Fibroblast of skin of back (primary cell): Measurements from ENCODE around the gene NAPA.

ENCODE experiments used
- DNase-seq: peaks from one replicate; pipeline ENCODE4 v3.0.0-alpha.2; 2013

Gene NAPA

GRCh38 chr19:47483800-47484690 lies 30.8 kb downstream of the NAPA start, which contains the start of gene KPTN:
Gene KPTN, minus strand, starts transcription at chr19:47484219. Its CDS starts 59 bp downstream, at chr19:47484160.
- peak; percentile 90 for DNase-seq

- no peak for DNase-seq
Observed at GRCh38 chr19:47483200-47483599, 31.7 kb downstream of the NAPA start.

- DNase-seq: no peak
Observed at GRCh38 chr19:47481460-47482052, 33.3 kb downstream of the NAPA start.

DNA sequence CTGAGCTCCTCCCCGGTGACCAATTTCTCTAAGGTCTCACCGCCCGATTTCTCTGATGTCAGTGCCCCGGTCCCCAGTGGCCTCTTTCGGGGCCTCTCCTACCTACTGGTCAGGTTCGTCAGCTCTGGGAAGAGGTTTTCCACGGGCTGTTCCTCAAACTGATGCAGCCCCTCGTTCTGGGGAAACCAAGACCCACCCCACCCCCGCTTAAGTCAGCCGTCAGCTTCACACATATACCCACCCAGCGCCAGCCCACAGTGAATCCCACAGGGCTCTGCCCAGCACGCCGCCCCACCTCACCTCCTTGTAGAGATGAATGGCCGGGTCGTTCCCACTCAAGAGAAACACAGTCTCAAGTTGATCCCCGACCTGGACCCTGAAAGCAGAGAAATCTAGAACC lies 34.2 kb downstream of the NAPA start:
- no peak for DNase-seq

DNA sequence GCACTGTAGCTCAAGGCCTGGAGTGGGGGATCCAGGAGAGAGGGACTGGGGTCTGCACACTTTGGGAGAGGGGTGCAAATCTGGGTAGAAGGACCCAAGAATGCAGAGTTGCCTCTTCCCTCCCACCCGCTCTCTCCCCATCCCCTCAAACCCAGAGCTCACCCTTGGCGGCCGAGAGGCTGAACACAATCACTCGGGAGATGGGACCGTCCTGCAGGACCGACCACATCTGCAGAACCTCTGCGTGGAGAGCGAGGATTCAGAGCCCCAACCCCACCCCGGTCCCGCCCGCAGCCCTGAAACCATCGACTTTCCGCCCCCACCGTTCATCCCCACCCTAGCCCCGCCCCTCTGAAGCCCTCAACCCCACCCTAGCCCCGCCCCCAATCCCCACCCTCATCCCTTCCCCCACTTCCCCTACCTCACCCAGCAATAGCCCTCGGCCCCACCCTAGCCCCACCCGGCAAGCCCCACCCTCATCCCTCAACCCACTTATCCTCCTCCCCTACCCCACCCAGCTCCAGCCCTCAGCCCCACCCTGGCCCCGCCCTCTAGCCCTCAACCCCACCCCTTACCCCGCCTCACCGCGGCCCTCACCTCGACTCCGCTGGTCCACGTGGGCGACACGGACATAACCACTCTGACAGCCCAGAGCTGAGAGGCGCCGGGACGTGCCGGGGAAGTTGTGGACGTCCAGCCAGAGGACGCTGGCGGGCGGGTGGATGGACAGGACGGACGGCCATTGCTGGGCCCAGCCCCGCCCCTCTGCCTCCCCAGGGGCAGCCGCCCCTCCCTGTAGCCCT lies 35.0 kb downstream of the NAPA start:
- peak; percentile 6 for DNase-seq

DNA sequence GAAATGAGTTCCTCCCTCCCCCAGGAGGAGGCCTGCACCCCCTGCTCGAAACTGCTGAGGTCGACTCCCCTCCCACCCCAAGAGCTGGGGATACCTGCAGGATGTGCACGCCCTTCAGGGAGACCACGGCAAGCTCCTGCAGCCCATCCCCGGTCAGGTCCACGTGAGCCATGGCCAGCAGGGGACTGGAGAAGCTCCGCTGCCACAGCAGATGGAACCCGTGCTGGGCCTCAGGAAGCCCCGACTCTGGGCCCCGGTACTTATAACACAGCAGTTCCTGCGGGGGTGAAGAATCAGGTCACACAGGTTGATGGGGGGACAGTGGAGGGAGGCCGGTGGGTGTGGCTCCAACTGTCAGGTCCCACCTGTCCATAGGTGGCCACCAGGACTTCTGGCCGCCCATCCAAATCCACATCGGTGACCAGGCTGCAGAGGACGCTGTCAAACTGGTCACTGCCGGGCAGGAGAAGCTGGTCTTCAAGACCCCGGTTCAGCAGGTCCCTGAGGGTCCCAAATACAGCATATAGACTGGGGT lies 38.4 kb downstream of the NAPA start:
- DNase-seq: no peak

DNA sequence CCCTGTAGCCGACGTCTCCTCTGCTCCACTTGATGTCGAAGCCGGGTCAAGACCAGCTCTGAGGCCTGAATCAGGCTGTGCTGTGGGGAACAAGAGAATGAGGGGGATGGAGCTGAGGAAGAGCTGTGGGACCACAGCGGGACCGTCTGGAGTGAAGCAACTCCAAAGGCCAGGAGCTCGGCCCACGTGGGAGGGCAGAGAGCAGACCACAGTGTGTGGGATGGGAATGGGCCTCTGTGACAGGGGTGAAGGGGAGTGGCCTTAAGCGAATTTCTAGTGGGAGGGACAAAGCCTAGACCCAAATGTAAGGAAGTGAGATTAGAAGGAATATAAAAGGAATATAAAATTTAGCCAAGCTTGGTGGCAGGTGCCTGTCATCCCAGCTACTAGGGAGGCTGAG lies 39.4 kb downstream of the NAPA start:
- no peak for DNase-seq

DNA sequence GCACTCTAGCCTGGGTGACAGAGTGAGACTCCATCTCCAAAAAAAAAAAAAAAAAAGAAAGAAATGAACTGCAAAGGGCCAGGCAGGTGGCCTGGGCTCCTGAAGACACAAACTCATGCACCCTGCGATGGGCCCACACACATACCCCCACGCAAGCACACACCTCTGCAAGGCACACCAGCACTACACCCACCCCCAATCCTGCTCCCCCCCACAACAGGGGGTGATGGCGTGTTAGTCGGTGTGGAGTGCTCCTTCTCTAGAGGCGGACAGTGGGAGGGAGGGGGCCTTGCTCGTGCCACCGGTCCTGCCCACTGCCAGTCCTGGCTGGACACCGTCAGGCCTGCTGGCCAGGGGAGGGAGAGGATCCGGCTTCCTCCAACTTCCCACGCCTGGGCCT lies 41.5 kb downstream of the NAPA start:
- DNase-seq: no peak

- peak; percentile 81 for DNase-seq
Observed at GRCh38 chr19:47471733-47472457, 43.0 kb downstream of the NAPA start, which contains the start of gene SLC8A2. Gene SLC8A2, minus strand, starts transcription at chr19:47471893. Its CDS starts 5,490 bp downstream, at chr19:47466403.

GRCh38 chr19:47471381-47471732 lies 43.5 kb downstream of the NAPA start:
- DNase-seq: no peak

DNA sequence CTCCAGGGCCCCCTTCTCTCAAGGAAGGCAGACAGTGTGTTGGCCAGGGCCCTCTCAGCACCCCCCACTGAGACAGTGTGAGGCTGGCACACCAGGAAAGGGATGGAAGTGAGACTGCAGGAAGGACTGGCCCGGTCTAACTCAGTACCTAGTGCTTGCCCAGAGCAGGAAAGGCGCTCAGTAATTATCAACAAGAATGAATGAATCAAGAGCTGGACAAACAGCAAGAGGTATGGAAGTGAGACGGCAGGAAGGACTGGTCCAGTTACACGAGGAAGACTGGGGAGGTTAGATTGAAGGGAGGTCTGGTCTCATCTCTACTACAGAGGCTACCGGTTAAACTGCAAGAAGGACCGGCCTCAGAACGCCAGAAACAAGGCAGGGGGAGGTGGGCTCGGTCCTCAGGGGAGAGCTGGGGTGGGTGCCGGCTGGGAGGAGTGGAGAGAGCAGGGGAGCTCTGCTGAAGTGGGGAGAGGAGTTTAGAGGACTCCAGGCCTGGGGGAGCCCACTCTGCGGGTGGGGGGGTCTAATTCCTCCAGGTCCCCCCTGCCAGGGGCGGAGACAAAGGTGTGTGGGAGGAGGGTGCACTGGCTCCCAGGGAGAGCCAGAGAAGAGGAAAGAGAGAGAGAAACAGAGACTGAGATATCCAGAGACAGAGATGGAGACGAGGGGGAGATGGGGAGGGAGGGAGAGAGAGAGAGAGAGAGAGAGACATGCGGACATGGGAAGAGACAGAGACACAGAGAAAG lies 44.2 kb downstream of the NAPA start:
- DNase-seq: no peak

GRCh38 chr19:47469719-47470118 lies 45.1 kb downstream of the NAPA start:
- no peak for DNase-seq

GRCh38 chr19:47469363-47469700 lies 45.5 kb downstream of the NAPA start:
- DNase-seq: no peak

GRCh38 chr19:47467914-47468313 lies 46.9 kb downstream of the NAPA start:
- no peak for DNase-seq

DNA sequence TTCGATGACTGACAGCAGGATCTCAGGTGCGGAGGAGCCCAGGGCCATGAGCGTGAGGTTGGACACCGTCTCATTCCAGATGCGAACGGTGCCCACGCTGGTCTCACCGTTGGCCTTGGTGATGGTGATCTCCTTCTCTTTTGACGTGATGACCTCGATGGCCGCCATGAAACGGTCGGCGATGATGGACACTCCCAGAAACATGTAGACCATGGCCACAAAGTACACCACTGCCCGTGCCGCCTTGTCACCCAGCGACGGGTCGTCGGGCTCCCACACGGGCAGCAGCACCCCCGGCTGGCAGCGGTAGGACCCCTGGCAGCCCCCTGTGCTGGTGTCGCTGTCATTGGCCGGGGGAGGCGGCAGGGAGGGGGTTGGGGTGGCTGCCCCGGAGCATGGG lies 48.9 kb downstream of the NAPA start:
- no peak for DNase-seq

DNA sequence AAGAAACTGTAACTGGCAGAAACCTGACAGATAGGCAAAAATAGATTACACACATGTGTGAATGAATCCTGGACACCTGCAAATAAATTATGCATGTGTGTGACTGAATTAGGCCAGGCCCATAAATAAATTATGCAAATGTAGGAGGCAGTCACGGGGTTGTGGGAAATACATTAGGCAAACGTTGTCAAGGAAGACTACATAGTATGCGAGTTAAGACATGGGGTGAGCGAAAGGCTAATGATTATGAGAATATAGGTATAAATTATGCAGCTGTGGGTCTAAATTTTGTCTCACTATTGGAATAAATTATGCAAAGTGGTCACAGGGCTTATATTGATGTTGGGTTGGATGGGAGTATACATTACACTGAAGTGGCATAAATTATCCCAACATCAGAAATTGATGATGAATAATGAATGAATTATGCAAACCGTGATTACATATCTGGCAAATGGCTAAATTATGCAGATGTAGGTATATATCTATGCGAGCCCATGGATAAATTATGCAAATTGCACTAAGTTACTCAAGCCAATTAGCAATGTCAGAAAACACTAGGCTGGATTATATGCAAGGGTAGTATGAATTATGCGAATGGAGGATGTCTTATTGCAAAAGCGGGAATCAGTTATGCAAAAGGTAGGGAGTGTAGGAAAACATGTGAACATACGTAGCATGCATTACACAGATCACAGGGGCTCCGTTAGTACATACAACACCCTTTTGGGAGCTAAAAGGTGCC lies 50.0 kb downstream of the NAPA start:
- DNase-seq: no peak

GRCh38 chr19:47461876-47462275 lies 53.0 kb downstream of the NAPA start:
- no peak for DNase-seq

- no peak for DNase-seq
Observed at GRCh38 chr19:47459477-47459876, 55.4 kb downstream of the NAPA start.

DNA sequence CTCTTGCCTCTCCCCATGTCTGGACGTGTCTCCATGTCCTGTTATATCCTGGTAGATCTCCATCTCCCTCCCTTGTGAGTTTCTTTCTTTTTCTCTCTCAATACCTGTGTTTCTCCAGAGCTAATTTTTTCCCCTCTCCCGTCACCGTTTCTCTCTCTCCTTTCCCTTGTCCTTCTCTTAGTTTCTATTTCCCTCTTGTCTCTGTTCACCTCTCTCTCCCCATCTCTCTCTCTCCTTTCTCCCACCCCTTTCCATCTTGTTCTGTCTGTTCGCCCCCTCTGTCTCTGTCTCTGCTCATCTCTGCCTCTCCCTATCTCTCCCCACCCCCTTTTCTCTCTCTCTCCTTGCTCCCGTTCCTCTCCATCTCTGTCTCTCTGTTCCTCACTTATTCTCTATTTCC lies 56.2 kb downstream of the NAPA start:
- no peak for DNase-seq

DNA sequence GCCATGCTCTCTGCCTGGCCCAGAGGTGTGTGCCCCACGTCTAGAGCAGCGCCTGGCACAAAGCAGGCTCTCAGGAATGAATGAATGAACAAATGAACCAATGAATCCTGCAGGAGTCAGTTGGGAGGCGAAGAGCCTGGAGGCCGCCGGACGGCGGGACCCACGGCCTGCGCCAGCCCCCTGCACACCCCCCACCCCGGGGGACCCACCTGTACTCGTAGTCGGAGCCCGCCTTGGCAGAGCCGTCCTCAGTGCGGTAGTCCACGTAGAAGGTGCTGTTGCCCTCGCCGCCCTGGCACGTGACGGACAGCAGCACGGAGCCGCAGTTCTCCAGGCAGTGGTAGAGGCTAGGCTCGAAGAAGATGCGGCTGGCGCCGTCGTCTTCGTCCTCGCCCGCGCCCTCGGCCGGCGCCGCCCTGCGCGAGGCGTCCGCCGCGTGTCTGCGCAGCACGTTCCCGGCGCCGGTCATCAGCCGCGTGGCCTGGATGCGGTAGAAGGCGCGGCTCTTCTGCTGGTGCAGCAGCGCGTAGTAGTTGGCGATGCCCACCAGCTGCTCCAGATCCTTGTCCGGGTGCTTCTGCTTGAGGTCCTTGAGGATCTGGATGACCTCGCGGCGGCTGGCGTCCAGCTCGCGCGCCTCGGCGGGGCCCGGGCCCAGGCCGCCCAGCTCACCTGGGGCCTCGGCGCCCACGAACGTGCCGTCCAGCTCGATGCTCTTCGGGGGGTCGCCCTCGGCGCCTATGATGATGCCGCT lies 58.0 kb downstream of the NAPA start:
- no peak for DNase-seq
